GM12878 (cell line): Measurements from ENCODE around the gene SLC5A11. TPM values are rescaled to one million over a fixed set of nuclear protein-coding genes. Genes with fewer than 3 reads are reported as not detected.

Source experiments
- ATAC-seq: fragments of 200-7000 bp; cut with Tn5 transposase; 3 replicates; pipeline ENCODE4 v1.9.1; 2020; ENCODE audit warnings: mild to moderate bottlenecking, moderate library complexity
- BruUV-seq: library from RNA; stranded (reverse); fragments of 400-500 nt; replicated peaks from 2 replicates; lab custom pipeline; 2021; lab: Mats Ljungman, UMichigan
- CTCF ChIA-PET: fragments of 300-600 bp; sonication (Branson Sonifier 250); formaldehyde crosslinking; extraction: SDS; loops from one replicate; lab custom pipeline; 2021; ENCODE audit warnings: inconsistent platforms; lab: Yijun Ruan, JAX
- POLR2A ChIA-PET: fragments of 350-600 bp; formaldehyde crosslinking; extraction: SDS; loops from one replicate; lab custom pipeline; 2021; ENCODE audit warnings: inconsistent platforms; lab: Charles Lee
- RAD21 ChIA-PET: fragments of 300-600 bp; sonication (Branson Sonifier 250); formaldehyde crosslinking; loops from one replicate; lab custom pipeline; 2023; ENCODE audit warnings: antibody characterized with exemption; ENCODE audit not compliant: unreplicated experiment; lab: Charles Lee
- SMC1A ChIA-PET: fragments of 300-600 bp; sonication (Branson Sonifier 250); formaldehyde crosslinking; loops from one replicate; lab custom pipeline; 2023; ENCODE audit not compliant: unreplicated experiment, uncharacterized antibody; lab: Charles Lee
- DNase-seq: peaks from one replicate; pipeline ENCODE4 v3.0.0-alpha.2; 2011; ENCODE audit warnings: low read depth, low spot score
- FAIRE-seq: peaks from 3 replicates; lab custom pipeline; 2011; peaks lifted over from hg19 to GRCh38; lab: Jason Lieb, UNC
- H2AFZ ChIP-seq: 2 replicates; pipeline ENCODE4 v1.6.0; 2011; ENCODE audit warnings: low read depth, low read length, control low read depth; ENCODE audit not compliant: control insufficient read depth
- H3K27ac ChIP-seq: 2 replicates; pipeline ENCODE4 v1.5.1; 2011; ENCODE audit warnings: control low read depth; ENCODE audit not compliant: control insufficient read depth, insufficient read depth
- H3K27me3 ChIP-seq, 2 experiments: replicated peaks in 1 of 2; 2 replicates each; pipeline versions ENCODE4 v1.6.0 to v1.6.1; 2011; ENCODE audit warnings: low read length in 1 of 2; ENCODE audit not compliant: control insufficient read depth in 2 of 2, insufficient read depth in 2 of 2
- H3K36me3 ChIP-seq, 2 experiments: 2 replicates each; pipeline ENCODE4 v1.5.1; 2011; ENCODE audit warnings: low read length in 1 of 2; ENCODE audit not compliant: control insufficient read depth in 2 of 2, insufficient read depth in 2 of 2
- H3K4me1 ChIP-seq: 2 replicates; pipeline ENCODE4 v1.6.1; 2011; ENCODE audit warnings: mild to moderate bottlenecking, low read length, moderate library complexity, mixed read lengths; ENCODE audit not compliant: control insufficient read depth, insufficient read depth
- H3K4me2 ChIP-seq: 2 replicates; pipeline ENCODE4 v1.6.0; 2011; ENCODE audit warnings: control low read depth; ENCODE audit not compliant: control insufficient read depth, insufficient read depth
- H3K4me3 ChIP-seq: fragments of 200-600 bp; sonication (generic); 2 replicates; pipeline ENCODE4 v1.5.1; 2016
- H3K79me2 ChIP-seq: 2 replicates; pipeline ENCODE4 v1.6.0; 2011; ENCODE audit warnings: low read length; ENCODE audit not compliant: control insufficient read depth, insufficient read depth
- H3K9ac ChIP-seq: 2 replicates; pipeline ENCODE4 v1.8.0; 2011; ENCODE audit warnings: low read length, control low read depth, mixed read lengths; ENCODE audit not compliant: control insufficient read depth, insufficient read depth
- H3K9me3 ChIP-seq: replicated peaks from 3 replicates; pipeline ENCODE4 v1.5.1; 2011; ENCODE audit warnings: mild to moderate bottlenecking, low read length; ENCODE audit not compliant: control insufficient read depth, insufficient read depth
- H4K20me1 ChIP-seq: 2 replicates; pipeline ENCODE4 v1.6.0; 2011; ENCODE audit not compliant: control insufficient read depth, insufficient read depth
- EED ChIP-seq: sonication (generic); IDR thresholded peaks from 2 replicates; pipeline ENCODE4 v1.6.1; 2016; ENCODE audit warnings: antibody characterized with exemption, low read depth
- ESRRA ChIP-seq: IDR thresholded peaks from 2 replicates; pipeline ENCODE4 v1.6.1; 2012; ENCODE audit warnings: mild to moderate bottlenecking, low read length, improper control_type of control experiment
- MEF2A ChIP-seq: IDR thresholded peaks from 2 replicates; pipeline ENCODE4 v1.6.1; 2011; ENCODE audit warnings: low read depth, mild to moderate bottlenecking, low read length, moderate library complexity; ENCODE audit not compliant: insufficient read depth
- PAX8 ChIP-seq: fragments of 450-650 bp; IDR thresholded peaks from 2 replicates; pipeline ENCODE4 v1.6.1; 2017; ENCODE audit warnings: mild to moderate bottlenecking, moderate library complexity
- POLR2AphosphoS5 ChIP-seq: IDR thresholded peaks from 2 replicates; pipeline ENCODE4 v1.6.1; 2011; ENCODE audit warnings: mild to moderate bottlenecking, low read length, inconsistent platforms
- STAT3 ChIP-seq: IDR thresholded peaks from 2 replicates; pipeline ENCODE4 v1.6.1; 2011; ENCODE audit warnings: low read depth, low read length, improper control_type of control experiment
- ZNF384 ChIP-seq: IDR thresholded peaks from 2 replicates; pipeline ENCODE4 v1.6.1; 2012; ENCODE audit warnings: low read depth, mild to moderate bottlenecking, low read length, improper control_type of control experiment, borderline replicate concordance
- ZNF687 ChIP-seq: fragments of 450-650 bp; IDR thresholded peaks from 2 replicates; pipeline ENCODE4 v1.6.1; 2017; ENCODE audit warnings: mild to moderate bottlenecking, moderate library complexity
- WGBS: methylation state at CpG from one replicate; pipeline ENCODE4 v1.1.6; 2016; ENCODE audit warnings: low lambda C conversion rate; ENCODE audit not compliant: insufficient replicate concordance, insufficient coverage; ENCODE audit errors: missing lambda C conversion rate; 5-methylcytosine and 5-hydroxymethylcytosine counted together
- in situ Hi-C: fragments of 300-500 bp; cut with MboI; formaldehyde crosslinking; loops from 9 replicates; pipeline ENCODE4 v1.14.3; 2018; ENCODE audit warnings: mixed read lengths
- intact Hi-C: fragments of 100-400 bp; cut with micrococcal nuclease; formaldehyde crosslinking; loops from one replicate; pipeline ENCODE4 v1.14.2; 2022; ENCODE audit not compliant: unreplicated experiment
- polyA plus RNA-seq, 11 experiments: library from polyadenylated mRNA; depleted of rRNA in 4 of 11; unstranded in 6 of 11; stranded (reverse) in 5 of 11; fragments of >200 nt; fragmentation: Nextera tagmentation in 4 of 11; fragmentation: Illumina TruSeq in 1 of 11; extraction: Ambion mirVana in 4 of 11; extraction: Trizol in 1 of 11; gene quantifications; 1 replicate in 1 of 11; 2 replicates in 10 of 11; pipeline versions ENCODE4 v1.2.1 to v1.2.3, GENCODE V29; 2011 to 2016; ENCODE audit warnings: inconsistent platforms in 2 of 11, missing spikeins in 2 of 11, low read depth in 1 of 11
- total RNA-seq, 4 experiments: library from RNA; depleted of rRNA in 3 of 4; stranded (reverse); fragments of >200 nt in 3 of 4; fragmentation: Illumina TruSeq in 1 of 4; extraction: Trizol in 1 of 4; gene quantifications; 2 replicates each; pipeline versions ENCODE4 v1.2.1 to v1.2.3, GENCODE V29; 2013 to 2021

Gene SLC5A11
- total and polyA plus RNA-seq, 10 of the 15 experiments (the other 5 are each of a cell fraction or from before 2014, with no cell fraction given), result 0.10 TPM; not detected in 9

GRCh38 chr16:24939738-24940137, 94.0 kb downstream of the SLC5A11 start (continued):
- TF ChIP-seq PAX8 (no peak), ESRRA (no peak), MEF2A (no peak), ZNF384 (no peak), STAT3 (no peak)

- BruUV-seq, result no TSS peak
- DNase-seq (no peak), FAIRE-seq (no peak), ATAC-seq (no peak)
- Histone ChIP-seq H4K20me1 (no peaks in the 10 kb centered on the region), H3K9me3 (no peaks in the 10 kb centered on the region), H3K4me3 (no peak overlapping the region), H3K79me2 (no peaks in the 10 kb centered on the region; the same call in 1 of the 2 replicates), H3K4me1 (no peaks in the 10 kb centered on the region), H3K4me2 (no peak overlapping the region), H2AFZ (no peak overlapping the region), H3K9ac (no peak overlapping the region), H3K36me3 (peaks cover 21 to 65% of the 10 kb centered on the region in 2 experiments), H3K27ac (no peak overlapping the region), H3K27me3 (no peaks in the 10 kb centered on the region)
- ChIA-PET RAD21 (no interaction called here), CTCF (no interaction called here), SMC1A (no interaction called here), POLR2A (no interaction called here)
- no peak for TF ChIP-seq EED
- in situ Hi-C loops (no loop called here), intact Hi-C loops (no loop called here)
- 97% methylated on average over 7 of the region's 7 CpGs for WGBS
Measured at GRCh38 chr16:24943471-24943870, 97.7 kb downstream of the SLC5A11 start.

- in situ Hi-C loops (no loop called here), intact Hi-C loops (no loop called here)
- H3K9ac ChIP-seq, result no peak overlapping the region
- H3K4me3 ChIP-seq, result no peak overlapping the region
- 0 out of 2 replicates have a peak, but pooled peaks have one; percentile 32 for TF ChIP-seq POLR2AphosphoS5
- TF ChIP-seq ZNF687, result no peak
- ATAC-seq, result no peak; the same call in 2 of the 3 replicates
- H3K9me3 ChIP-seq, result no peaks in the 10 kb centered on the region
- CTCF ChIA-PET, result no interaction called here
- POLR2A ChIA-PET, result interaction anchor here (0.6 to 1.5 kb wide), 2 partner anchors 10 to 14 kb away, joined by 3 to 4 read pairs; no protein-coding TSS in a partner anchor
- RAD21 ChIA-PET, result no interaction called here
- FAIRE-seq, result no peak
- no peaks in the 10 kb centered on the region for H4K20me1 ChIP-seq
- H3K4me1 ChIP-seq, result no peaks in the 10 kb centered on the region
- SMC1A ChIA-PET, result no interaction called here
- H3K4me2 ChIP-seq, result no peak overlapping the region
- H3K79me2 ChIP-seq, result no peaks in the 10 kb centered on the region; the same call in 1 of the 2 replicates
- no peak overlapping the region for H3K27ac ChIP-seq
- no peaks in the 10 kb centered on the region for H3K27me3 ChIP-seq
- H3K36me3 ChIP-seq, result peaks cover 21 to 58% of the 10 kb centered on the region in 2 experiments
- DNase-seq, result no peak
- H2AFZ ChIP-seq, result no peak overlapping the region
- BruUV-seq, result no TSS peak
- 94% methylated on average over 2 of the region's 3 CpGs for WGBS
Measured at GRCh38 chr16:24944206-24944605, 98.4 kb downstream of the SLC5A11 start.
